Stimulated activated CD4-positive, alpha-beta T cell treated with anti-CD3 and anti-CD28 coated beads, Interleukin-12 subunit alpha, Interleukin-12 subunit beta, amount 100 ng/mL, for 4 hours (primary cell): Measurements from ENCODE around the gene CCL19.

Source experiments
- DNase-seq: peaks from one replicate; pipeline ENCODE4 v3.0.0-alpha.2; 2020

The CCL19 gene

DNA sequence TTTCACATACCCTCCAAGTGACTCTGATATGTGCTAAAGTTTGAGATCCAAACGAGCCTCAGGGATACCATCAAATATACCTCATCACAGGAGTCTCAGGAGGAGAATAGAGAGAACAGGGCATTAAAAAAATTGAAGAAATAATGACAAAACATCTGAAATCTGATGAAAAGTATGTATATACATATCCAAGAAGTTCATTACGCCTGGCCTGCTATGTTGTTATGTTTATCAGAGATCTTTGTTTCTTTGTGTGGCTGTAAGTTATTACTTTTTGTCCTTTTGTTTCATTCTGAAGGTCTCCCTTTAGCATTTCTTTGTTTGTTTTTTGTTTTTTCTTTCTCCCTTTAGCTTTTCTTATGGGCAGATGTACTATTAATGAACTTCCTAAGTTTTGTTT is 2.5 kb upstream of the CCL19 start:
- no peak for DNase-seq

- DNase-seq, result no peak
Measured at GRCh38 chr9:34691936-34692315, 850 bp upstream of the CCL19 start.

DNA sequence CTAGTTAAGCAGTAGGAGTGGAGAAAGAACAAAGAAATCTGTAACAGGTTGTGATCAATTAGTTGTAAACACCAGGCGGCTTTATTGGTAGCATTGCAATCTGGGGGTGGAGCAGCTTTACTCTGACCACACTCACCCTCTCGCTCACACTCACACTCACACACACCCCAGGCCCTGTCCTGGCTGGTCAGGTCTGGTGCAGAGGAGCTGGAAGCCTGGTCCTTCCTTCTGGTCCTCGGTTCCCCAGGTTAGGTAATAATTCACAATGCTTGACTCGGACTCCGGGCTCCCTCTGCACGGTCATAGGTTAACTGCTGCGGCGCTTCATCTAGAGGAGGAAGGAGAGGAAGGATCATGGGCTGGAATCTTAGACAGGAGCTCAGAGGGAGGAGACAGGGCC is 1.6 kb downstream of the CCL19 start:
- no peak for DNase-seq

- DNase-seq, result no peak
Measured at GRCh38 chr9:34689116-34689470, 2.0 kb downstream of the CCL19 start.

- DNase-seq, result no peak
Measured at GRCh38 chr9:34688329-34689115, 2.6 kb downstream of the CCL19 start.

GRCh38 chr9:34687276-34688030 is 3.6 kb downstream of the CCL19 start:
- no peak for DNase-seq

DNA sequence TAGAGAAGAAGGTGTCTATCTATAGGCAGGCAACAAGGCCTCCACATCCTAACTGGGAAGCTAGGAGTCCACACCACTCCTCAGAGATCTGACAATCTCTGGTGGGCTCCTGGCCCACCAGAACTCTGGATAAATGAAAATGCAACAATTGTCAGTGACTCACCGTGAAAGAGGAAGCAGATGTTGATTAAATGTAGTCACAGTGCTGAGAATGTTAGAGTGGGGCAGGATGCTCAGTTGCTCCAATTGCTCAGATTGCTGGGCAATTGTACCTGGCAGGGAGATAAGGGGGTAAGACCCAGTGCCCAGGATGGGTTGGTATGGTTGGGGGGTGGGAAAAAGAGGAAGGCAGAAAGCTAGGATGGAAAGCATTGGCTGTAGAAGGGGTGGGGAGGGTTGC is 4.3 kb downstream of the CCL19 start:
- no peak for DNase-seq

GRCh38 chr9:34686231-34686630 is 4.8 kb downstream of the CCL19 start:
- DNase-seq, result no peak

DNA sequence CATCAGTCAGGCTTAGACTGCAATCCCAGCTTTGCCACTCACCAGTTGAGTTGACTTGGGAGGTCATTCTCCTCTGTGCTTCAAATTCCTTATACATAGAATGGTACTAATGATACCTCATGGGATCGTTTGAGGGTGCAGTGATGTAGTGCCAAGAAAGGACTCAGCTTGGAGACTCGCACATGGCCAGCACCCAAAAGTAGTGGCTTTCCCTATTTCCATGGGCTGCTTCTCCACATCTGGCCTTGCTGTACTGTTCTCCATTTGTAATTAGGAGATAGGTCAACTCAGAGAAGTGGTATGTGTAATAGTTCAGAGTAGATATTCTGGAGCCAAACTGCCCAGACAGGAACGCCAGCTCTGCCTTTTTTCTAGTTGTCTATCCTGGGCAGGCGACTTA is 5.5 kb downstream of the CCL19 start:
- no peak for DNase-seq

DNA sequence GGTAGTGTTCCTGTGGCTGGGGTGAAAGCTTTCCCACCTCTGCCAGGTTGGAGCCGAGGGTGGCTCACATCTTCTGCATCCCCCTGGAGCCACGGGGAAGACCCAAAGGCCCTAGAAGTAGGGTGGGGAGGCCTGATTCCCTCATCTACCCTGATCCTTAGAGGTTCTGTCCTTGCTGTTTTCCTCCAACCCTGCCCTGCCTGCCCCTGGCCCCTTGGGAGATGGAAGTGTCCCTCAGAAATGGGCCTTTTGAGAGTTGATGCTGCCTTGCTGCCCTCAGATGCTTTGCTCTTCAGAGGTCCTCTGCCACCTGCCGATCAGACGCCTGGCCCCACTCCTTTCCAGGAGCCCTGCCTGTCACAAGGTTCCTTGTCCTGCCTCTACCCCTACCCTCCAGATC is 6.3 kb downstream of the CCL19 start:
- no peak for DNase-seq

- DNase-seq, result peak; percentile 21
Measured at GRCh38 chr9:34684145-34684544, 6.9 kb downstream of the CCL19 start.

- DNase-seq, result no peak
Measured at GRCh38 chr9:34675869-34676268, 15.2 kb downstream of the CCL19 start.

GRCh38 chr9:34675048-34675714 is 15.9 kb downstream of the CCL19 start:
- peak; percentile 56 for DNase-seq

DNA sequence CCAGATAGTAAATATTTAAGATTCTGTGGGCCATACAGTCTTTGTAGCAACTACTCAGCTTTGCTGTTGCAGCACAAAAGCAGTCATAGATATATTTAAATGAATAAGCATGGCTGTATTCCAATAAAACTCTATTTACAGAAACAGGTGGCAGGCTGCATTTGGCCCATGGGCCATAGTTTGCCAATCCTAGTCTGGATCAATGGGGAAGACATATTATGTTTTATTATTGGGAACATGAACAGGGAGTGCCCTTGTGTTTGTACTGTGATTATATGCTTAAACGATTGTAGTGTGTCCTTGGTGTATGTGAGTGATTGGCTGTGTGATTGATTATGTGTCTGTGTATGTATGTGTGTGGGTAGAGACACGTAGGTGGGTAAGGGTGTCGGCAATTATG is 16.6 kb downstream of the CCL19 start:
- no peak for DNase-seq

DNA sequence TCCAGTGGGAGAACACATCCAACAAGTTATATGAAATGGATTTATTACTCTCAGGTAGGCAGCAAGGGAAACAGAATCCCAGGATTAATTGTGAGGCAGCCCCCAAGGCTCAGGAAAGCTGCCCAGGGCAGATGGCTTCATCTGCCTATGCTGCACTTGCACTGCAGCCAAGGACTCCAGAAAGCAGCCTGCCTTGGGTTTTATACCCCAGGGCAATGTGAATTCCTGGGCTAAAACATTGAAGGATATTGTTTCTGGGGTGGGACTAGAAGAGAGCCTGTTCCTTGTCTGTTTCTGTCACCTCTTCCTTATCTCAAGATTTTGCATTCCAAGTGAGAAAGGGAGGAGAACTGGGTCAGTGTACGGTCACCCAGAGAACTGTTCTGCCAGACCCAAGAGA is 19.8 kb downstream of the CCL19 start:
- DNase-seq, result no peak

GRCh38 chr9:34669809-34670562 is 21.1 kb downstream of the CCL19 start:
- no peak for DNase-seq

DNA sequence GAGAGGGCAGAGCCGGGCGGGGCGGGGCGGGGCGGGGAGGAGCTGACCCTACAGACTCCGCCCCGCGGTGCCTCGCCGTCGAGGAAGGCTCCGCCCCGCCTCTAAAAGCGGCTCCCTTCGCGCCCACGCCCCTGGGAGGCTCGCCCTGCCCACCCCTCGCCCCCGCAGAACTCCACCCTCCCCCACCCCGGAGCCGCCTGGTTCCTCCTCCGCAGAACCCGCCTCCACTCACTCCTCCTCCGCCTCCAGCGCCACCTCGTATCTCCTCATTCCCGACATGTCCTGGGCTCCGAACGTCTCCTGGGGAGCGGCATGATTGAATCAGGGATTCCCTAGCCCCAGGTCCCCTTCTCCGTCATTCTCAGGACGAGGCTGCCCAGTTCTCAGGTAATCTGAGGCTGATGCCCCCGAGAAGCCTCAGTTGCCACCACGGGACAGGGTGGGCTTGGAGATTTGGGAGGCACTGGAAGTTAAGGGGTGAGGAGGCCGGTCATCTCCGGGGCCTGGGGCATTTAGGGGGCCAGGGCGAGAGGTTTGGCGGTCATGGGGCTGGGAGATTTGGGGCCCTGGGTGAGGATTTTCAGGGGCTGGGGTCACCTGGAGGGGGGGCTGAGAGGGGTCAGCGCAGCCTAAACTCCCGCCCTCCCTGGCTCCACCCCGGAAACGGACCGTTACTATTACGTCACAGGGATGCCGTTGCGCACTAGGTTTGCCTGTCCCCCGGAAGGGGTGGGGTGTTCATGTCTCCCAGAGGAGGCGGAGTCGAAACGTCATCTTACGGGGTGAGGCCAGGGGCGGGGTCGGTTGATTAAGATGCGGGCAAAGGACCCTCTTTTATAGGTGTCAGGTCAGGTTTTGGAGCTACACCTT is 25.5 kb downstream of the CCL19 start:
- peak; percentile 76 for DNase-seq

- DNase-seq, result no peak
Measured at GRCh38 chr9:34665067-34665380, 26.1 kb downstream of the CCL19 start.

GRCh38 chr9:34664281-34665066 is 26.6 kb downstream of the CCL19 start:
- DNase-seq, result peak; percentile 71

DNA sequence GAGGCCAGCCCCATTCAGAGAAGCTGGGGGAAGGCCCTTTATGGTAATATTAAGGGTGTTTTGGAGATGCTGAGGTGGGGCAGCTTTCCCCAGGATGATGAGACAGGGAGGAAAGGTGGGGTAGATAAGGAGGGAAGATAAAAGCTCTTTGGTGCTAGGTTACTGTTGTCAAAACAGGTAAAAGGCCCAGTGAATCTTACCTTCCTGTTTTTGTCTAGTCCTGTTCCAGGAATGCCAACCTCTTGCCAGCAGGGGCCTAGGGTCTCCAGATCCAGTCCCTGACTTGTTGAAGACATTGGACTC is 27.8 kb downstream of the CCL19 start:
- no peak for DNase-seq

- DNase-seq, result no peak
Measured at GRCh38 chr9:34662526-34663302, 28.4 kb downstream of the CCL19 start, which contains the start of gene CCL27. Gene CCL27, minus strand, starts transcription at chr9:34662657. Its CDS starts 24 bp downstream, at chr9:34662633.
